Kasumi-1 (cell line): ENCODE data around the gene RPS18.

Experiments used
- DNase-seq, 2 experiments: peaks; one replicate each; lab custom pipeline; 2025; lab: John Stamatoyannopoulos, UW

RPS18 gene

DNA sequence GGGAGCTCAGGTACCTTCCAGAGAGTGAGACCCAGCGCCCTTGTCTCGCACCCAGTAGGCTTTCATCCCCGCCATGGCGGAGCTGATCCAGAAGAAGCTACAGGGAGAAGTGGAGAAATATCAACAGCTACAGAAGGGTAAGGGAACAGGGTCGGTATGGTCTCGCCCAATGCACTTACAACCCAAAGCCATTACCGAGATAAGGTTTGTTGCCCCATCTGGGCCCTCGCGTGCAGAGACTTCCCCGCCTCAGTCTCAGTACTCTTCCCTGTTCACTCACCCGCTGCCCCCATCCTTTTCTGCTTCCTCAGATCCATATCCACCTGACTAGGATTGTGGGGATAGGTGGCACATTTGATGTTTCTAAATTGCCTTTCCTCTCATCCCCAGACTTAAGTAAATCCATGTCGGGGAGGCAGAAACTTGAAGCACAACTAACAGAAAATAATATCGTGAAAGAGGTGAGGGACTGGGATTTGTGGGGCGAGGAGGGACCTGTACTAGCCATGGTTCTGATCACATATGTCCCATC, 18.0 kb downstream of the RPS18 start:
- no peak for DNase-seq

DNA sequence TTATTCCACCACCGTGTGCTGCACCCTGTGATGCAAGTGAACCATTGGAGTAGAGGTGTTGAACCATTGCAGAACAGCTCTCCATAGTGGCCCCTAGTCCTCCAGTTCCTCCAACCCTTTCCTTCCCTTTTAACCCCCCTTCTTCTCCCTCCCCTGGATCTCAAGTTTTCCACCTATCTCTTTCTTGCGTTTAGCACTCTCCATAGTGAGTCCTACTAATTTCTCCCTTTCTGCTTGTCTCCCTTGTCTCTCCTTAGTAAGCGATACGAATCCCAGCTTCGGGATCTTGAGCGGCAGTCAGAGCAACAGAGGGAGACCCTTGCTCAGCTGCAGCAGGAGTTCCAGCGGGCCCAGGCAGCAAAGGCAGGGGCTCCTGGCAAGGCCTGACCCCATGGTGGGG, 18.6 kb downstream of the RPS18 start:
- DNase-seq, result peak in 1 of 2 experiments; percentile 13

DNA sequence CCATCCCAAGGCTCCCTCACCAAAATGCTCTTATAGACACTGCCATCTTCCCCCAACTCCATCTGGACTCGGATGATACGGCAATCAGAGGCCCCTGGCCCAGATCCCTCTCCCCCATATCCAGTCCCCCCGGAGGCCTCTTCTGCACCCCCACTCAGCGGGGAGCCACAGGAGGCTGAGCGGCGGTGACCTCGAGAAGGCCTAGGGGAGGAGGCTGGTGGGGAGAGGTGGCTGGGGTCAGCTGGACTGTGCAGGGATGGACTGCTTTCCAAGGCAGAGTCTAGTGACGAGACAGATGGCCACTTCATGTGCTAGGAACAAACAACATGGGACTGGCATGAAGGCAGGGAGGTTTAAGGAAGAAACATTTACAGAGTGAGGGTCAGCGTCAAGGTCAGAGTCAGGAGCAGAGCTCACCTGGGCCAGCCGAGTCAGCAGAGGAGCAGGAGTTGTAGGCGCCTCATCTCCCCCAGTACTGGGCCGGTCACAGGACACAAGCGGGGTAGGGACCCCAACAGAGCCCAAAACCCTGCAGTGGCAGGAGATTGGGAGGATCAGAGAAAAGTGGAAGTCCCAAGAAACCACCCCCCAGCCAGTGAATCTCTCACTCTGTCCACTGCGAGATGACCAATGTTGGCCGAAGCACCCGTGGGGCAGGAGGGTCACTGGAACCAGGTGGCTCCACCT, 21.3 kb downstream of the RPS18 start:
- no peak for DNase-seq

DNA sequence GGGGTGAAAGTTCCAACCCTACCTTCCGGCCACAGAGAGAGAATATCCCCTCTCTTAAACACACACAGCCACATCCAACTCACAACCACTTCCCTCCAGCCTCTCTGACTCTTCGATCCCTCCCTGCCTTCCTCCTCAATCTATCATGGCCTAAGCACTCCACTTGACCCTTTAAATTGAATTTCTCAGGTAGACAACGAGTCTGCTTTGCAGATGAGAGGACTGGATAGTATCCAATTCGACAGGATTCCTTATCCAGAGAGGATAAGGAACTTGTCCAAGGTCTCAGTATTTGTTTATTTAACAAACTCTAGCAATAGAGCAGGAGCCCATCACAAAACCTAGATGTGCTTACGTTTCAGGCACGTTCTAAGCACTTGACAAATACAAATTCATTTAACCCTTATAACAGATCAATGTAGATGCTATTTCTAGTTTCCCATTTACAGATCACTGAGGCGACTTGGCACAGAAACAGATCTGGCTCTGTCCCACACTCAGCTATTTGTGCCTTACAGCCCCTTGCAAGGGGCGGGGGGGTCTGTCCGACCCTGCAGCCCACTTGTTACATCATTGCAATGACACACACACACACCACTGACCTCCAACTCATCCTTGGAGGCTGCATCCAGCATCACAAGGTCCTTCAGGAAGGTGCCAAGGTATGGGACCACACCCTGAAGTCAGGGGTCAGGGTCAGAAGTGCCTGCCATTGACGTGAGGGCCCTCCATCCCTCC, 22.4 kb downstream of the RPS18 start:
- DNase-seq, result no peak

DNA sequence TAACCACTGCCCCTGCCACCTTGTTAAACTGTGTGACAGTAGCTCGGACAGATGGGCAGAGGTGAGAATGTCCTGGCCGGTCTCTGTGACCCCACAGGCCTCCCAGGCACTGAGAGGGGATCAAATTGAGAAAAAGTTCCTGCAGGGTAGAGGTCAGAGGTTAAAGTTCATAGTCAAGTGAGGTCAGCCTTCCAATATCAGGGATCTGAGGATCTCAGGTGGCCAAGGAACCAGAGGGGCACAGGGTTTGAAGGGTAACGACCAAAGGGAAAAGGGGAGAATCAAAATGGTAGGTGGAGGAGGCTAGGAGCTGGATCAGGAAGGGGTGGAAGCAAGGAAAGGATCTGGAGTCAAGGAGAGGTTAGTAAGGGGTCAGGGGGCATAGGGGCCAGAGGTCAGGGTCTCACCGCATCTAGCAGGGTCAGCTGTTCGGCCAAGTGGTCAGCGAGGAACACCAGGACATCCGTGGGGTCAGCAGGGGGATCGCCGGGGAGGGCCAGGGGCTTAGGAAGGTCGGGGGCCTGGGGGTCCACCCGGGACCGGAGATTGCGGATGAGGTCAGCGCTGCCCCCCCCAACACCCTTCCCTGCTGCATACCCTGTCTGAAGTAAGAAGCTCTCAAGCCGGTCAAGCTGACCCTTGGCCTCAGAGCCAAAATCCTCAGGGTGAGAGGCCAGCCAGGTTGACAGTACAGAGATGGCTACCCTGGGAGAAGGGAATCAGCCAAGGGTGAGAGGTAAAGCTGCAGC, 23.9 kb downstream of the RPS18 start:
- DNase-seq, result no peak

DNA sequence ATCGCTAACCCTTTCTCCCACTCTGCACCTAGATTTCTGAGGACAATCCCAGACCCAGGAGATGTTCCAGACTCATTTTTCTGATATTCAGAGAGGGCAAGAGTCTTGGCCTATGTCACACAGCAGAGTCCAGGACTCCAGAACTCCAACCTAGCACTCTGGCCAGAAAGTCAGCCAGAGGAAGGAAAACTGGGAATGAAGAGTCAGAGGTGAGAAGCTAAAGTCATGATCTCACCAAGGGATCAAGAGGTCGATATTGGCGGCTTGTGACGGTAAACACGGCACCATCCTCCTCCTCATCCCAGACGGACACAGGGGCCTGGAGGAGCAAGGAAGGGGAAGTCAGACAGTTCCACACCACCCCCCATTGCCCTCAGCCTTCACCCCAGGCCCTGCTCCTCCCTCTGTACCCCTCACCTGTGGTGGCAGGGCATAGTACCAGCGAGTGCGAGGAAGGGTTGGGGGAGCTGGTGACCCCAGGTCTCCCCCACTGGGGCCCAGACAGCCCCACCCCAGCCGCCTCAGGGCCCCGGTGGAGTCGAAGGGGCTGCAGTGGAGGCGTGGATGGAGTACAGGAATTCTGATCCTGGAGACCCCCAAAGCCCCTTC, 25.0 kb downstream of the RPS18 start:
- DNase-seq, result no peak

DNA sequence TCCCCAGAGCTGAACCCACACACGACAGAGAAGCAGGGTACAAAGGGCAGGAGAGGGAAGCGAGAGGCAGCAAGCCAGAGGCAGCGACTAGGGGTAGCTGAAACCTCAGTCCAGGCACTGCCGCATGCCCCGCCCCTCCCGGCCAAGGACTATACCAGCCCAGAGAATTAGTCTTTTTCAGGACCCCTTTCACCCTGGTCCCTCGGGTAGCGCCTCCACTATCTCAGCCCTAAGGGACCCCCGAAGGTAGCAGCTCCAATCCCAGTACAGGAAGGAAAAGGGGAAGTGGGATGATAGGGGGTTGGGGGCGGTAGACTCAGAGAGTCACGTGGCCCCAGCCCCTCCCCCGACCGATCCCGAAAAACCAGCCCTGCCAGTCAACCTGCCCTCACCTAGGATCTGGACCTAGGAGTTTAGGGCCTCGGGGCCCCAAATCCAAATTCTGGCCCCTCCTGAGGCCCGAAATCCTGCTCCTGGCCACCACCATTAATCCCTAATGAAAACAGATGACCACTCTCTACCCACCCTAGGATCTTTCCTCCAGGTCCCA, 25.6 kb downstream of the RPS18 start:
- DNase-seq, result peak; percentile 32 to 43

DNA sequence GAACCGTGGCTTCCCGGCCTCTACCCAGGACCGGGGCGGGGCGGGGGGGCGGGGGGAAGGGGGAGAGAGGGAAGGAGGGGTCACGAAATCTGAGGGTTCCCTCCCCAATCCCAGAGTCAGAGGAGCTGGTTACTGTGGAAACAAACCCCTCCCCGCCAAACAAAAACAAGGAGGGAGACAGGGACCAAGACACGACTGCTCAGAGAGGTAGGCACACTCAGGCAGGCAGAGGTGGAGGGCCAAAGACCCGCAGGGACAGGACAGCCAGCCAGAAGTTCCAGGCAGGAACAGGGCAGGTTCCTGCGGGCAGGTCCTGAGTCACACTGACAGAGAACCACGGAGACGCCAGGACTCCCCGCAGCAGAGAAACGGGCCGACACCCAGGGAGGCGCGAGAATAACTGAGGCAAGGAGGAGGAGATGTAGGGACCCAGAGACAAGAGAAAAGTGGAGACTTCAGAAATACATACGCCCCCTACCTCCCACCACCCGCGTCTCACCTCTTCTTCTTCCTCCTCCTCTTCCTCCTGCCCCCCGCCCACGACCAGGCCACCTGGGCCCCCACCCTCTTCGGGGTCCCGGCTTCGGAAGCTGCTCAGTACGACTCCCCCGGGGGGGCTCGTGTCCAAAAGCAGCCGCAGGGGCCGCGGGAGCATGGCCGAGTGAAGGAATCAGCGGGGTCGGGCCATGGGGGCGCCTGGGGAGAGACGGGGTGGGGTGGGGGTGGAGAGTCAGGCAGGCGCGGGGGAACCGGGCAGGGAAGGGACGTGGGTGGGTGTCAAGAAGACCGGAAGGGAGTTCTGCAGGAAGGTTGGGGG, 26.3 kb downstream of the RPS18 start:
- DNase-seq, result peak; percentile 68 to 71

DNA sequence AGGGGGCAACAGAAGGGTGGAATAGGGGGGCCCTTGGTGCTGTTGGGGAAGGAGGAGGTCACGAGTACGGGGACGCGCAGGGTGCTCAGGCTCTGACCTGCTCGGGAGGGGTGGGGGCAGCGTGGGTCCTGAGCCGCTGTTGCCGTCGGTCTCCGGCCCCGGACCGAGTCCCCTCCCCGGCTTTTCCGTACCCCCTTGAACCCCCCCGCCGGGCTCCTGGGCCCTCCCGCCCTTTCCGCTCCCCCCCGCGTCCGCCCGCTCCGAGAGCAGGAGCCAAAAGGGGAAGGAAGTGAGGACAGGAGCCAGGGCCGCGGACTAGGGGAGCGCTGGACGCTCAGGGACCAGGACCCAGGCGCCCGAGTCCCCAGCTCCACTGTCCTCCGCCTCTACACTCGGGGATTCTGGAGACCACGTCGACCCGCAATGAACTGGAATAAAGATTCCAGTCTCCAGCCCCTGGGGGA, 26.9 kb downstream of the RPS18 start, which contains the start of gene RGL2:
TSS of gene RGL2 (minus strand) at position 170 of the 464 bp plus-strand sequence. CDS start 332 bp downstream, outside the sequence.
- DNase-seq, result peak; percentile 80 to 85

DNA sequence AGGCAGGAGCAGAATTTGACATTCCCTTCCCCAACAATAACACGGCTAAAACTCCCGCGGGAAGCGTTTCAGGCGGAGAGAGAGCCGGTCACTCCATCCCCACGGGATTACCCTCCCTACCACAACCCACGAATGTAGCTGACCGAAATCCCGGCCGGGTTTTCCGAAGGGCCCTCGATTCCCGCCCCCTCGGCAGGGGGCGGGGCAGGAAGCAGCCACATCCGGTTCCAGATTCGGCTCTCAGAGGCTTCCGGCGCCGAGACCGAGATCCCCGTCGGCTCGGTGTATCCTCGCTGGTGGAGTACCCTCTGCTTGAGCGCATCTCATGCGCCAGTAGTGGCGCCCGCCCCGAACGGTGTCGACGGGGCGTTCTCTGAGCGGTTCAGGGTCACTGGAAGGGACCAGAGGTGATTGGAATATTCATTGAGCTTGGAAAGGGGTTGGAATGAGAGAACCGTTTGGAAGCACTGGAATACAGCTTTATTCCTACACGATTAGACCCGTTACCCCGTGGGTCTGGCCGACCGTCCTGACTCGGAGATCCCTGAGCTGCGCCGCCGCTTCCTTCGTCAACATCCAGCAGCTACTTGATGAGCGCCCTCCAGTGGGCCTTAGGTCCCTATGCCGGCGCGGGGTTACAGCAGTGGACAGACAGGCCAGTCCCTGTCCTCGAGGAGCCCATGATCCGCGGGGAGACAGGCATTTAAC, 27.5 kb downstream of the RPS18 start:
- peak; percentile 87 to 92 for DNase-seq

DNA sequence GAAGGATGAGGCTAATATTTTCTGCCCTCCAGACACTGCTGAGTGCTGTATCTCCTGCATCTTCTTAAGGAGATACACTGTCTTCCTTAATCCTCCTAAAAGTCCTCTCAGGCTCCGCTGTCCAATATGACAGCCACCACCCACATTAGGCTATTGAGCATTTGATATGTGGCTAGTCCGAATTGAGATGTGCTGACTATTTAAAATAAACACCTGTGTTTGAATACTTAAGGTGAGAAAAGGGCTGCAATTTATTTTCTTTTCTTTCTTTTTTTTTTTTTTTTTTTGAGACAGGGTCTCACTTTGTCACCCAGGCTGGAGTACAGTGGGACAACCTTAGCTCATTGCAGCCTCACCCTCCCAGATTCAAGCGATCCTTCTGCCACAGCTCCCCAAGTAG, 30.0 kb downstream of the RPS18 start:
- no peak for DNase-seq

DNA sequence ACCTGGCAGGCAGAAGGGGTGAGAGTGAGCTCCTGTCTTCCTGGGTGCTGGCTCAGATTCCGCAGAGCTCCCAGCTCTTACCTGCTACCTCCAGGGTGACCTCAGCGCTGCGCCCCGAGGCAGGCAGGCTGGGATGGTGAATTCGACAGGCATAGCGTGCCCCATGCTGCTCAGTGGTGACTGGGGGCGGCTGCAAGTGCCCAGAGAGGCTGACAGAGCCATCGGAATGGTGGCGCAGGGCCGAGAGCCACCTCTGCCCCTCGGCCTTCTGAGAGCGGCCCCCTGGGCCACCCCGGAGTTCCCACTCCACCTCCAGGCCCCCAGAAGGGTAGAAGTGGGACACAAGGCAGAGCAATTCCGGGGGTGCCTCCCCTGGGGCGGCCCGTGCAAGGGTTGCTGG, 32.3 kb downstream of the RPS18 start:
- DNase-seq, result no peak

DNA sequence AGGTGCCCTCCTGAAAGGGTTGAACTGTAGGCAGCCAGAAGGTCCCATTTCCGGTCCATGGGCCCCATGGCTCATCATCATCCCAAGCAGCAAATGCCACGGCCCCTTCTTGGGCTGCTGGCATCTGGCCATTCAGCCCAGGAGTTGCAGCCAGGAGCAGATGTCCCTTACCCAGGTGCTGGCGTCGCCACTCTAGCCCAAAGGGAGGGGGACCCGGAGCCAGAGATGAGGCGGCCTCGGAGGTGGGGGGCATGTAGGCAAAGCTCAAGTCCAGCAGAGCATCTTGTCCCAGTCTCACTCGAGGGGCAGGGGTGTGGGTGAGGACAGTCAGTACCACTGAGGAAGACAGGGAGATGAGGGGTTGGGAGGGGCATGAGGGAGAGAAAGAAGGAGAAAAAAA, 33.2 kb downstream of the RPS18 start:
- no peak for DNase-seq

DNA sequence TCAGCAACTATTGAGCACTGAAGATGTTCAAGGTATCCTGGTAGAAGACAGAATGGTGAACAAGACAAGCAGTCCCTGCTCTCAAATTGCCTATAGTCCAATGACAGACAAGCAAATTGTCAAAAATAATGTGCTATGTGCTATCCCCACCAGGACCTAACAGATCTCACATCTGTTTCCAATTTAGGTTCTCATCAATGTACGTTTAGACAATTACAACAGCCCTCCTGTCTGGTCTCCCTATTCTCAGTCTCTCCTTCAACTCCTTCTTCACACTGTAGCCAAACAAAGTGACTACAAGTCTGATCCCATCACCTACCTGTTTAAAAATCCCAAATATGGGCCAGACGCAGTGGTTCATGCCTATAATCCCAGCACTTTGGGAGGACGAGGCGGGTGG, 34.5 kb downstream of the RPS18 start:
- DNase-seq, result no peak

DNA sequence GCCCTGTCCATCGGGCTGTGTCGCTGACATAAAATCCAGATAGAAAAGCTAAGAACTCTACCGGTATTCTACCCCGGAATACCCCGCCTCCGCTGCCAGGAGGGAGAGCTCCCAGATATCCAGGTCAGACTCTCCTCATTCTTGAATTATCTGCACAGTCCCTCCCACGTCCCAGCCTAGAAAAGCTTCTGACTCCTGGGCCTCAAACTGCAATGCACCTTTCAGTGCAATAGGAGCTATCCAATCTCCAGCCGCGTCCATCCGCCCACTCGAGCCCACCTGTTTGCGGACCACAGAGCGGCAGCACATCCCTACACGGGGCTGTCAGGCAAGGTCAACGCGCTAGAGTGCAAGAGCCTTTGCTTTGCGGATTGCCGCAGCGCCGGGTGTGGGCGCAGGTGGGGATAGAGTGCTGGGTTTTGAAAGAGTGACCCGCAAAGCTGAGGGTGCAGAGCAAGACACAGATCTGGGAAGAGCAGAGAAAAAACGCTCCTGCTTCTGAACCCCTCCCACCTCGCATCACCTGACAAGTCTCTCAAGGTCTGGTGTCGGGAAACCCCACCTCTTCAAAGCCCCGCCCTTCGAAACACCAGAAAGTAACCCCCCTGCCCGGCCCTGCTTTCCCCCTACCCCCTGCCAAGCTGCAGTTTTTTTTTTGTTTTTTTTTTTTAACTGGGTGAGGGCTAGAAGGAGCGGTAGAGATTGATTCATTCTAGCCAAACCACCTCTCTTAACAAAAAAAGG, 40.7 kb downstream of the RPS18 start:
- peak; percentile 68 to 69 for DNase-seq

DNA sequence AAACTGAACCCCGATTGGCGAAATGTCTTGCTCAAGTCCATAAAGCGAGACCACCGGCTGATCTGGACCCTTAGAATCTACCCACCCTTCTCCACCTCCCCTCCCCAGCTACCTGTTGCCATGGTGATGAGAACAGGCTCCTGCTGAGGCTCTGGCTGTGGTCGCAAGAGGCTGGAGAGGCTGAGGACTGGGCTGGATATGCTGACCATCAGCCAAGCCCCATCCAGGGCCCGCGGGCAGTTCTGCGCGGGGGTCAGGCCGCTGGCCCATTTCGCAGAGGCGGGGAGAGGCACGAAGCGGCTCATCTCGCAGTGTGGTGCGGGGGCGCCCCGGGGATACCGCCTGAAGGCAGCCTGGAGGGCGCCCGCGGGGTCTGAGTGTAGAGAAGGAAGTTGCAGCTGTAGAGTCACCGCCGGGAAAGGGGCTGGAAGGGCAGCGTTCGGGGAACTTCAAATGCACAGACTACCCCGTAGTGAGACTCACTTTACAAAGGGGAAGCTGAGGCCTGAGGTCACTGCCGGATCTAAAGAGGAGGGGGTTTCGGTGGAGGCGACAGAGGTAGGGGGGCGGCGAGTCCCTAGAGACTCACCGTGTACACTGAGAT, 41.3 kb downstream of the RPS18 start:
- DNase-seq, result peak; percentile 48 to 68

DNA sequence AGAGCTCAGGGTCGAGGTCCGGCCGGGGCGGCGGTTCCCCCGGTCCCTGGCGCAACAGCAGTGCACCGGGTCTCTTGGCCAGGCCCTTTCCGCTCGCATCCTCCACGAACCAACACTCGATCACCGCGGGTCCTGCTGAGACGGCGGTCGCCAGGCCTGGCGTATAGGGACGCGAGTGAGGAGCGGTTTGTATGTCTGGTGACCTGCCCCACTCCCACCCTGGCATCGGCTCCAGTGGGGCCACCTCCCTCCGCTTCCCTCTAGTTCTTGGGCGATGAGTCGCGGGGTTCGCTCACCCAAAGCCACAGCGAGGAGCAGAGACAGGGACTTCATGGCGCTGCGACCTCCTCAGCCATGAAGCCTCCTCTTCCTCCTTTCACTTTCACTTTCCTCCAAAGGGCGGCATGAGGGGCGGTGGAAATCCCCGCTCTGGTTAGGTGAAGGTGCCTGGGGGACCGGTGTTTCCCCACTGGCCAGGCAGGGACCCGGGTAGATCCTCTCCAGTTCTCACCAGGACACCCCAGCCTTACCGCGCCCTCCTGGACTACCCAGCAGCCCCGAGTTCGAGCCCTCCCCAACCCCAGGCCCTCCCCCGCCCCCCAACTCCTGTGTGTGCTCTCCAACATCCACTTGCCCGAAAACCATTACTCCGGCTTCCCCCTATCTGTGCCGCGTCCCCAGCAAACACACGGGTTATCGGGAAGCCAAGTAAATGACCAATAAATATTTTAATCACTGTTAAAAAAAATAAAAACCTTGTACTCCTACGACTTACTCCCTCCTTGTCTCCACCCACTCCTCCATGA, 42.0 kb downstream of the RPS18 start, which contains the start of gene TAPBP:
TSS of gene TAPBP (minus strand) at position 370 of the 806 bp plus-strand sequence. CDS start at position 333, 37 bp downstream.
- peak; percentile 61 to 73 for DNase-seq

DNA sequence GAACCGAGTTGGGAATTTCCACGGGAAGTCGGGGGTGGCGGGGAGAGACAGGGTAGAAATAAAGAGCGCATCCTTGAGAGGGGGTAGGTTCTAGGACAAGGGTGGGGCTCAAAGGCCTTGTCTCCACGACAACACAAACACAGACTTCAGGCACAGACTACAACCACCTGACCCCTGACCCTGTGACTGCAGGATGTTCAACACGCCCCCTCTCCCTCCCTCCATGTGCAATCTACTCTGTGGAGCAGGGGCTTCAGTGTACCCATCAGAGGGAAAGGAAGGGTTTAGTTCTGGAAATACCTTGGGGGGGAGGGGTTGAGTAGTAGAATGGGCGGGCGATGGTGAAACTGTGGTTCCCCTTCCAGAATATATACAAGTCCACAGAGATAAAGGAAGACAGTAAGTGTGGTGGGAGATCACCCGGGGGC, 42.7 kb downstream of the RPS18 start:
- peak; percentile 50 to 51 for DNase-seq
